ENCODE measurements around the gene ABHD14A.
A peak's percentile ranks its signal among the peaks of the same experiment; 100 is the strongest.

Gene ABHD14A

GRCh38 chr3:51949121-51949520, 25.7 kb upstream of the ABHD14A start:
- no peaks in the 10 kb centered on the region for H3K36me3 Mint-ChIP-seq (ENCODE audit: low read depth)
- H3K27me3 Mint-ChIP-seq (ENCODE audit: low read depth) = peaks cover 8% of the 10 kb centered on the region
- TF ChIP-seq, protein P1, sequence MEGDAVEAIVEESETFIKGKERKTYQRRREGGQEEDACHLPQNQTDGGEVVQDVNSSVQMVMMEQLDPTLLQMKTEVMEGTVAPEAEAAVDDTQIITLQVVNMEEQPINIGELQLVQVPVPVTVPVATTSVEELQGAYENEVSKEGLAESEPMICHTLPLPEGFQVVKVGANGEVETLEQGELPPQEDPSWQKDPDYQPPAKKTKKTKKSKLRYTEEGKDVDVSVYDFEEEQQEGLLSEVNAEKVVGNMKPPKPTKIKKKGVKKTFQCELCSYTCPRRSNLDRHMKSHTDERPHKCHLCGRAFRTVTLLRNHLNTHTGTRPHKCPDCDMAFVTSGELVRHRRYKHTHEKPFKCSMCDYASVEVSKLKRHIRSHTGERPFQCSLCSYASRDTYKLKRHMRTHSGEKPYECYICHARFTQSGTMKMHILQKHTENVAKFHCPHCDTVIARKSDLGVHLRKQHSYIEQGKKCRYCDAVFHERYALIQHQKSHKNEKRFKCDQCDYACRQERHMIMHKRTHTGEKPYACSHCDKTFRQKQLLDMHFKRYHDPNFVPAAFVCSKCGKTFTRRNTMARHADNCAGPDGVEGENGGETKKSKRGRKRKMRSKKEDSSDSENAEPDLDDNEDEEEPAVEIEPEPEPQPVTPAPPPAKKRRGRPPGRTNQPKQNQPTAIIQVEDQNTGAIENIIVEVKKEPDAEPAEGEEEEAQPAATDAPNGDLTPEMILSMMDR (IDR thresholded peaks at IDR 0.05; ENCODE audit: unreplicated experiment in 3 of 3) = no peak
- H3K9me3 Mint-ChIP-seq = no peaks in the 10 kb centered on the region
- no peak overlapping the region for H3K4me3 Mint-ChIP-seq
- peaks cover 12% of the 10 kb centered on the region for H3K4me1 Mint-ChIP-seq
- no peak overlapping the region for H3K27ac Mint-ChIP-seq

DNA sequence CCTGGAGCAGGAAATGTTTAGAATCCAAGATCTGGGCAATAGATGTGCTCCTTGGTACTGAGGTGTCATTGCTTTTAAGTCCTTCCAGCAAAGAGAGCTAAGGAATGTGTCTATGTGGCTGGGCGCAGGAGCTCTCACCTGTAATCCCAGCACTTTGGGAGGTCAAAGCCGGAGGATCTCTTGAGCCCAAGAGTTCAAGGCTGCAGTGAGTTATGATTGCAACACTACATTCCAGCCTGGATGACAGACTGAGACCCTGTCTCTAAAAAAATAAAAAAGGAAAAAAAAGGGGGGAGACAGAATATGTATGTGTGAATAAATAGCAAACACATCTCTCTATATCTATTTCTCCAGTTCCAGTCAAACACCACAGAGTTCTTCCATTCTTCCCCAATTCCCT, 24.0 kb upstream of the ABHD14A start:
- Mint-ChIP-seq H3K9me3 (no peaks in the 10 kb centered on the region), H3K4me3 (no peak overlapping the region), H3K4me1 (peaks cover 12% of the 10 kb centered on the region), H3K27ac (no peak overlapping the region), H3K36me3 (ENCODE audit: low read depth) (no peaks in the 10 kb centered on the region), H3K27me3 (ENCODE audit: low read depth) (peaks cover 8% of the 10 kb centered on the region)
- TF ChIP-seq, protein P1 (IDR thresholded peaks at IDR 0.05; ENCODE audit: unreplicated experiment in 3 of 3) = no peak

DNA sequence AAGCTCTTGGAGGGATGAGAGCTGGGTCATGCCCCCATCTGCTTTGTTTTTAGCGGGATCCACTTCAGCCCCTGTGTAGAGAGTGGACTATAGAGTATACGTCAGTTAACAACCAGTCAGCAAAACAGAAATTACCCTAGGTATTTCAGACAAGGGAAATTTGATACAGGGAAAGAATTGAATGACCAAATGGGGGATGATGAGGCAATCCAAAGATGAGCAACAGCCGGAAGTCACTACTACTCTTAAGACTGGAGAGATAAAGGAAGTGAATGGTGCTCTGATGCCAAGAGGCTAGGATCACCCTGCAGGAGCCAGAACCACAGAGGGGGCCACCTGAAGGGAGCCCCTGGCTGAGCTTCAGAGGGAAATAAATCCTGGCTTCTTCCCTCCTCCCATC, 21.4 kb upstream of the ABHD14A start:
- Mint-ChIP-seq H3K36me3 (ENCODE audit: low read depth) (peaks cover 4% of the 10 kb centered on the region), H3K9me3 (no peaks in the 10 kb centered on the region), H3K27me3 (ENCODE audit: low read depth) (peaks cover 8% of the 10 kb centered on the region), H3K4me3 (peak overlapping the region in 2 of 3 experiments; percentile 8 to 53), H3K27ac (peak overlapping the region in 1 of 3 experiments; percentile 2), H3K4me1 (peaks cover 12% of the 10 kb centered on the region)
- TF ChIP-seq, protein P1 (IDR thresholded peaks at IDR 0.05; ENCODE audit: unreplicated experiment in 3 of 3) = no peak

DNA sequence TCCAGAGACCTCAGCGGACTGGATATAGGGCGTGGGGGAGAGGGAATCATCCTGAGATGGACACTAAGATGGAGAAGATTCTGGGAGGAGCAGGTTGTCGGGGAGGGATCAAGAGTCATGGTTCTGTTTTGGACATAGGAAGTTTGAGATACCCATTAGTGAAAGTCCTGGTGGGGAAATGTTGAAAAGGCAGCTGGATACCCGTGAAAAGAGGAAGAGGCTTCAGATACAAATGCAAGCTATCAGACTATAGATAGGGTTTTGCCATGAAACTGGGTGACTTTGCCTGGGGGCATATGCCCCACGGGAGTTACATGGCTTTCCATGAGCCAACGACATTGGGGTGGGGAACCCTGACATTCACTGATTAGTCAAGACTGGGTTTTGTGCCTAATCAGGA, 20.8 kb upstream of the ABHD14A start:
- Mint-ChIP-seq H3K4me3 (peak overlapping the region; percentile 24 to 54 (median 53)), H3K27me3 (ENCODE audit: low read depth) (peaks cover 8% of the 10 kb centered on the region), H3K9me3 (no peaks in the 10 kb centered on the region), H3K4me1 (peaks cover 12% of the 10 kb centered on the region), H3K36me3 (ENCODE audit: low read depth) (peaks cover 7% of the 10 kb centered on the region), H3K27ac (no peak overlapping the region)
- TF ChIP-seq, protein P1 (IDR thresholded peaks at IDR 0.05; ENCODE audit: unreplicated experiment in 3 of 3) = no peak

DNA sequence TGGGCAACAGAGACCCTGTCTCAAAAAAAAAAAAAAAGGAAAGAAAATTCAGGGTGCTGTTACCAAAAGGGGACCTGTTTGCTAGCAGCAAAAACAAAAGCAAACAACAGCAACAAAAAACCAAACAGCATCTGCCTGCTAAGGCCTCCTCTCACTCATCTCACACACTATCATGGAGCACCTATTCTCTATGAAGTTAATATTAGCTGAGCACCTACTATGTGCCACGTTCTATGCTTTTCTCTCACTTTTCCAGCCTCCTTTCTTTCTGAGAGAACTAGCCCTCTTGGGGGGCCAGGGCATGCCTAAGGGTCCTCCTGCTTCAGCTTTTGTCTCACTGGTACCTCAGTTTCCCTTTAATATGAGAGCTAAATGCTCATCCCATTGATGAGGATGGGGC, 20.2 kb upstream of the ABHD14A start:
- H3K4me3 Mint-ChIP-seq = no peak overlapping the region
- peaks cover 8% of the 10 kb centered on the region for H3K27me3 Mint-ChIP-seq (ENCODE audit: low read depth)
- peaks cover 7% of the 10 kb centered on the region for H3K36me3 Mint-ChIP-seq (ENCODE audit: low read depth)
- no peak overlapping the region for H3K27ac Mint-ChIP-seq
- H3K9me3 Mint-ChIP-seq = no peaks in the 10 kb centered on the region
- peaks cover 12% of the 10 kb centered on the region for H3K4me1 Mint-ChIP-seq
- TF ChIP-seq, protein P1 (IDR thresholded peaks at IDR 0.05; ENCODE audit: unreplicated experiment in 3 of 3) = no peak

GRCh38 chr3:51955175-51955892, 19.5 kb upstream of the ABHD14A start, which contains the start of gene GPR62:
Gene GPR62 (plus strand): TSS chr3:51955381. CDS start chr3:51955653, 272 bp downstream.
- H3K27me3 Mint-ChIP-seq (ENCODE audit: low read depth) = peaks cover 8% of the 10 kb centered on the region
- no peaks in the 10 kb centered on the region for H3K9me3 Mint-ChIP-seq
- TF ChIP-seq, protein P1 (IDR thresholded peaks at IDR 0.05; ENCODE audit: unreplicated experiment in 3 of 3) = no peak
- H3K4me1 Mint-ChIP-seq = peaks cover 12% of the 10 kb centered on the region
- H3K27ac Mint-ChIP-seq = no peak within 1 kb of the TSS
- peaks cover 7% of the 10 kb centered on the region for H3K36me3 Mint-ChIP-seq (ENCODE audit: low read depth)
- H3K4me3 Mint-ChIP-seq = peak within 1 kb of the TSS; percentile 24 to 54 (median 34)
